ENCODE results near the gene TNNI2. TPM values are rescaled to one million over a fixed set of nuclear protein-coding genes. Genes with fewer than 3 reads are reported as not detected.

The TNNI2 gene
- total and polyA plus RNA-seq, 7 donors = 985 to 6,537 (median 2,859) TPM

DNA sequence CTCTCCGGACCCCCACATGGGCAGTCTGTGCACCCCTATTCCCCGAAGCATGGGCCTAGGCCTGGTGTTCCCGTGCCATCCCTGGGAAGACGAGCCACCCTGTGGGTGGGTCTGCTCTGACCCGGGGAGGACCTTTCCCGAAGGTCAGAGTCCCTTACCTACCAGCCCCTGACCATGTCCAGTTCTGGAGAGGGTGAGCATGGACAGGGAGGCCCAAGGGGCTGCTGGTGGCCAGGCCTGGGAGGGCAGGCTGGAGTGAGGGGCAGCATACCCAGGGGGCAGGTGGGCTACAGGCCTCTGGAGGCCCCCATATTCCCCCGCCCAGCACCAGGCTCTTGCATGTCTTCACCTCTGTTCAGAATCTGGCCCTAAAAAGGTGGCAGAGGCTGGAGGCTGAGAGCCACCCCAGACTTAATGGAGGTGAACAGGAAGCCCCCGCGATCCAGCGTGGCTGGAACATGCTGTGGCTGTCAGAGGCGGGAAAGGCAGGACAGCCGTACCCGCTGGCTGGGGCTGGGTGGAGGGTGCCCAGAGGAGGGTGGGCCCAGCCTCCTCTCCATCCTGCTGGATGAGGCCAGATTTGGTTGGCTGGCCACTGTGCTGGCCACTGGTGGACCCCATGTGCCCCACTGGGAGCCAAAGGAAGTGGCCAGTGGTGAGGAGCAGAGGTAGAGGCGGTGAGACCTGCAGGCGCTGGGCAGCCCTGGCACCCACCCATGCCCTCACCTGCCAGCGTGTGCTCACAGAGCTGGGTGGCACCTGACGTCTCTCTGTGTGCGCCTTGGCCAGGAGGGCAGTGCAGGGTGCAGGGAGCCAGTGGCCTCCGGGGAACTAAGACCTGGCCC lies 15.2 kb upstream of the TNNI2 start:
- ATAC-seq (no peak), DNase-seq (no peak)
- no peak overlapping the region for H3K4me3 ChIP-seq
- H3K27me3 ChIP-seq (ENCODE audit: insufficient read depth in 3 of 3, low read length in 2 of 3) = peaks cover 0 to 6% (median 3%) of the 10 kb centered on the region in 3 donors
- 94 to 96% (median 94%) methylated on average over 19 of the region's 19 CpGs for WGBS, 3 donors
- H3K9me3 ChIP-seq = peaks cover 4% of the 10 kb centered on the region
- no peaks in the 10 kb centered on the region for H3K4me1 ChIP-seq
- intact Hi-C loops (cut with DNase I) = no loop called here
- H3K27ac ChIP-seq = no peak overlapping the region
- H3K36me3 ChIP-seq (ENCODE audit: insufficient read depth in 1 of 2, low read depth in 1 of 2) = no peaks in the 10 kb centered on the region
- TF ChIP-seq, protein P1, sequence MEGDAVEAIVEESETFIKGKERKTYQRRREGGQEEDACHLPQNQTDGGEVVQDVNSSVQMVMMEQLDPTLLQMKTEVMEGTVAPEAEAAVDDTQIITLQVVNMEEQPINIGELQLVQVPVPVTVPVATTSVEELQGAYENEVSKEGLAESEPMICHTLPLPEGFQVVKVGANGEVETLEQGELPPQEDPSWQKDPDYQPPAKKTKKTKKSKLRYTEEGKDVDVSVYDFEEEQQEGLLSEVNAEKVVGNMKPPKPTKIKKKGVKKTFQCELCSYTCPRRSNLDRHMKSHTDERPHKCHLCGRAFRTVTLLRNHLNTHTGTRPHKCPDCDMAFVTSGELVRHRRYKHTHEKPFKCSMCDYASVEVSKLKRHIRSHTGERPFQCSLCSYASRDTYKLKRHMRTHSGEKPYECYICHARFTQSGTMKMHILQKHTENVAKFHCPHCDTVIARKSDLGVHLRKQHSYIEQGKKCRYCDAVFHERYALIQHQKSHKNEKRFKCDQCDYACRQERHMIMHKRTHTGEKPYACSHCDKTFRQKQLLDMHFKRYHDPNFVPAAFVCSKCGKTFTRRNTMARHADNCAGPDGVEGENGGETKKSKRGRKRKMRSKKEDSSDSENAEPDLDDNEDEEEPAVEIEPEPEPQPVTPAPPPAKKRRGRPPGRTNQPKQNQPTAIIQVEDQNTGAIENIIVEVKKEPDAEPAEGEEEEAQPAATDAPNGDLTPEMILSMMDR (IDR thresholded peaks at IDR 0.05) = no peak

DNA sequence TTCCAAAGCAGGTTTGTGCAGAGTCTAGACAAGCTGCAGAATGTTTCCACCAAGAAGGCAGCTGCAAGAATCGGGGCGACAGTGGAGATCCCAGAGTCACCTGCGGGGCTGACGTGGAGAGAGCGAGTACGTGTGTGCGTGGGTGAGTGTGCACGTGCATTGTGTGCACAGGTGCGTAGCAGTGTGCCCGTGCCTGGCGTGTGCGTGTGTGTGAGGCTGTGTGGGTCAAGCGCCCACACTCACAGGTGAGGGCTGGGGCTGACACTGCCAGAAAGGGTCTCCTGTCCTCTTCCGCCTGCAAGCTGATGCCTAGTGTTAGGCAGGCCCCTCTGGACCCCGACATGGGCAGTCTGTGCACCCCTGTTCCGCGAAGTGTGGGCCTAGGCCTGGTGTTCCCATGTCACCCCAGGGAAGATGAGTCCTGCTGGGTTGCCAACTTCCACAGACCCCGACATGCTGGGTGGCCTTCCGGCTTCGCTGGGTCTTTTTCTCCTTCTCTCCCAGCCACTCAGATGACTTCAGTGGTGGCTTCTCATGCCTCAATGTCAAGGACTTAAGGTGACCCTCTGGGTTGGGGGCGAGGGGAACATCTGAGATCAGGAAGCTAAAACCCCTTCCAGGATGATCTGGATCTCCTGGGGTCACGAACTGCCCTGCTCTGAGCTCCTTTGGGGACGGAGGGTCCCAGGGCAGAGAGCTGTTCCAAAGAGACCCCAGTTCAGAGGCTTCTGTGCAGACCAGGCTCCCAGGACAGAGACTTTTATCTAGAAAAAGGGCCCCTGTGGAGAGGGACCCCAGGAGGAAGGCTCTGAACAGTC lies 14.4 kb upstream of the TNNI2 start:
- Histone ChIP-seq H3K36me3 (ENCODE audit: insufficient read depth in 1 of 2, low read depth in 1 of 2) (no peaks in the 10 kb centered on the region), H3K4me3 (no peak overlapping the region), H3K27me3 (ENCODE audit: insufficient read depth in 3 of 3, low read length in 2 of 3) (peaks cover 0 to 6% (median 3%) of the 10 kb centered on the region in 3 donors), H3K9me3 (no peaks in the 10 kb centered on the region), H3K4me1 (no peaks in the 10 kb centered on the region), H3K27ac (no peak overlapping the region)
- WGBS, 3 donors = 95 to 96% (median 95%) methylated on average over 23 of the region's 23 CpGs
- DNase-seq (no peak), ATAC-seq (no peak)
- intact Hi-C loops (cut with DNase I) = loop anchor here in 1 of 2 donors (5.0 kb wide), 1 partner anchor 47 kb away; no protein-coding TSS in a partner anchor
- TF ChIP-seq, protein P1 (IDR thresholded peaks at IDR 0.05) = no peak

DNA sequence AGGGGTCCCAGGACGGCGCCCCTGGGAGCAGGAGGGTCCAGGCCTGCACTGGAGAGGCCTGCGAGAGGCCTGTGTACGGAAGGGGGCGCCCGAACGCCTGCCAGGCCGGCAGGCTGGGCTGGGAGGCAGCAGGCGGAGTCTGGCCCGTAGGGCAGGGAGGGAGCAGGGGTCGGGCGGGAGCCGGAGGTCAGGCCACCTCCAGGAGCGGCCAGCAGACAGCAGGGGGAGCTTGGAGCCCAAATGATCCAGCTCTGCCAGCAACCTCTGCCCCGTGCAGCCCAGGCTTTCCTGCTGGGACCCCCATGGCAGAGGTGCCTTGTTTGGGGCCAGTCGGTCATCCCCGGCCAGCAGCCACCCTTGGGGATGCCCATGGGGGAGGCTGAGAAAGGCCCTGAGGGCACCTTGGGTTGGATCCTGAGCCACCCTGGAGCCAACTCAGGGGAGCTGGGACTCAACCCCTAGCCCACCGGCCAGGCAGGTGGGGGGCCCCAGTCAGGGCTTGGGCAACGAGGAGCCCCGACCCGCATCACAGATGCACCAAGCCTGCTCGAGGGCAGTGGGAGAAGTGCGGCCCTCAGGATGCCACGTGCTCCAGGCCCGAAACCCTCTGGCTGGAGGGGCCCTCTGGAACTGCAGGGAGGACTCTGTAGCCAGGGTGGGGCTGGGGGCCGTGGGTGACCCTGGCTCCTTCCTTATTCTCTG lies 13.6 kb upstream of the TNNI2 start:
- 72 to 84% (median 77%) methylated on average over 20 to 26 of the region's 26 CpGs for WGBS, 3 donors
- H3K36me3 ChIP-seq (ENCODE audit: insufficient read depth in 1 of 2, low read depth in 1 of 2) = no peaks in the 10 kb centered on the region
- H3K27me3 ChIP-seq (ENCODE audit: insufficient read depth in 3 of 3, low read length in 2 of 3) = peaks cover 0 to 6% (median 3%) of the 10 kb centered on the region in 3 donors
- DNase-seq (peak; percentile 28 to 66), ATAC-seq (peak in 1 of 4 donors; percentile 34)
- H3K4me1 ChIP-seq = no peaks in the 10 kb centered on the region
- no peaks in the 10 kb centered on the region for H3K9me3 ChIP-seq
- no peak overlapping the region for H3K27ac ChIP-seq
- TF ChIP-seq, protein P1 (IDR thresholded peaks at IDR 0.05) = peak; percentile 28
- H3K4me3 ChIP-seq = no peak overlapping the region
- intact Hi-C loops (cut with DNase I) = loop anchor here in 1 of 2 donors (5.0 kb wide), 1 partner anchor 48 kb away; no protein-coding TSS in a partner anchor

DNA sequence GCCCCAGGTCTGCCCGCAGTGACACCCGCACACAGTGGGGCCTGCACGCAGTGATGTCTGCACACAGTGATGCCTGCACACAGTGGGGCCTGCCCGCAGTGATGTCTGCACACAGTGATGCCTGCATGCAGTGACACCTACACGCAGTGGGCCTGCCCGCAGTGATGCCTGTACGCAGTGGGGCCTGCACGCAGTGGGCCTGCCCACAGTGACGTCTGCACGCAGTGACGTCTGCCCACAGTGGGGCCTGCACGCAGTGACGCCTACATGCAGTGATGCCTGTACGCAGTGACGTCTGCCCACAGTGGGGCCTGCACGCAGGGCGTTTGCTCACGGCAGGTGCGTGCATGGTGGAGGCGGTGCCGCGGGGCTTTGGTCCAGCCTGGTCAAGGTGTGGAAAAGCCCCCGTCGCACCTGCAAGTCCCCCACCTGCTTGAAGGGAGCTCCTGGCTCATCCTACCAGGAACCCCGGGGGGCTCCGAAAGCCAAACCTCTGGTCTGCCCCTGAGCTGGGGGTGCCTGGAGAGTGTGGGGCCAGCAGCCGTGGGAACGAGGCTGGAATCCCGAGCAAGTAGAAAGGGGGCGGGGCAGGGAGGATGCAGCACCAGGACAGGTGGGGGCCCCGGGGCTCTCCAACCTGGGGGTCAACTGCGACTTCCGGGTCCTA lies 12.9 kb upstream of the TNNI2 start:
- WGBS, 3 donors = 87 to 97% (median 89%) methylated on average over 26 to 33 of the region's 33 CpGs
- intact Hi-C loops (cut with DNase I) = loop anchor here in 1 of 2 donors (5.0 kb wide), 1 partner anchor 49 kb away; no protein-coding TSS in a partner anchor
- DNase-seq = no peak
- TF ChIP-seq, protein P1 (IDR thresholded peaks at IDR 0.05) = no peak
- no peak overlapping the region for H3K27ac ChIP-seq
- H3K4me3 ChIP-seq = no peak overlapping the region
- H3K27me3 ChIP-seq (ENCODE audit: insufficient read depth in 3 of 3, low read length in 2 of 3) = peaks cover 0 to 6% (median 5%) of the 10 kb centered on the region in 3 donors
- H3K4me1 ChIP-seq = no peaks in the 10 kb centered on the region
- H3K9me3 ChIP-seq = no peaks in the 10 kb centered on the region
- no peak for ATAC-seq
- no peaks in the 10 kb centered on the region for H3K36me3 ChIP-seq (ENCODE audit: insufficient read depth in 1 of 2, low read depth in 1 of 2)

Measured in psoas muscle (tissue), 8 donors.